Measurements from ENCODE around the gene LCT. TPM values are rescaled to one million over a fixed set of nuclear protein-coding genes. Genes with fewer than 3 reads are reported as not detected.
A peak's percentile ranks its signal among the peaks of the same experiment; 100 is the strongest.

LCT gene
- total RNA-seq, 1 experiment from 2014 or later, result 1.3 TPM

GRCh38 chr2:135876066-135876711, 39.2 kb upstream of the LCT start, which contains the start of gene MCM6:
MCM6 (minus strand) TSS chr2:135876443; CDS start chr2:135876365, 78 bp downstream.
- peak; percentile 96 for DNase-seq
- Mint-ChIP-seq H3K27ac (ENCODE audit: unreplicated experiment) (peak within 1 kb of the TSS; percentile 90), H3K36me3 (ENCODE audit: insufficient read depth, unreplicated experiment) (peaks cover 28% of the 10 kb centered on the region), H3K4me3 (ENCODE audit: low read depth, unreplicated experiment) (peak within 1 kb of the TSS; percentile 90), H3K27me3 (ENCODE audit: unreplicated experiment) (no peaks in the 10 kb centered on the region), H3K4me1 (ENCODE audit: low read depth, unreplicated experiment) (peaks cover 32% of the 10 kb centered on the region), H3K9me3 (ENCODE audit: low read depth, unreplicated experiment) (no peaks in the 10 kb centered on the region)
- CTCF ChIA-PET, result interaction anchor here (0.6 kb wide), 1 partner anchor 145 kb away, joined by 4 read pairs; no protein-coding TSS in a partner anchor
- BruUV-seq (replicated peaks), result no TSS peak
- TF ChIP-seq, protein P1, sequence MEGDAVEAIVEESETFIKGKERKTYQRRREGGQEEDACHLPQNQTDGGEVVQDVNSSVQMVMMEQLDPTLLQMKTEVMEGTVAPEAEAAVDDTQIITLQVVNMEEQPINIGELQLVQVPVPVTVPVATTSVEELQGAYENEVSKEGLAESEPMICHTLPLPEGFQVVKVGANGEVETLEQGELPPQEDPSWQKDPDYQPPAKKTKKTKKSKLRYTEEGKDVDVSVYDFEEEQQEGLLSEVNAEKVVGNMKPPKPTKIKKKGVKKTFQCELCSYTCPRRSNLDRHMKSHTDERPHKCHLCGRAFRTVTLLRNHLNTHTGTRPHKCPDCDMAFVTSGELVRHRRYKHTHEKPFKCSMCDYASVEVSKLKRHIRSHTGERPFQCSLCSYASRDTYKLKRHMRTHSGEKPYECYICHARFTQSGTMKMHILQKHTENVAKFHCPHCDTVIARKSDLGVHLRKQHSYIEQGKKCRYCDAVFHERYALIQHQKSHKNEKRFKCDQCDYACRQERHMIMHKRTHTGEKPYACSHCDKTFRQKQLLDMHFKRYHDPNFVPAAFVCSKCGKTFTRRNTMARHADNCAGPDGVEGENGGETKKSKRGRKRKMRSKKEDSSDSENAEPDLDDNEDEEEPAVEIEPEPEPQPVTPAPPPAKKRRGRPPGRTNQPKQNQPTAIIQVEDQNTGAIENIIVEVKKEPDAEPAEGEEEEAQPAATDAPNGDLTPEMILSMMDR (IDR thresholded peaks at IDR 0.05; ENCODE audit: unreplicated experiment), result no peak
- intact Hi-C loops (cut with micrococcal nuclease; ENCODE audit: unreplicated experiment), result no loop called here

DNA sequence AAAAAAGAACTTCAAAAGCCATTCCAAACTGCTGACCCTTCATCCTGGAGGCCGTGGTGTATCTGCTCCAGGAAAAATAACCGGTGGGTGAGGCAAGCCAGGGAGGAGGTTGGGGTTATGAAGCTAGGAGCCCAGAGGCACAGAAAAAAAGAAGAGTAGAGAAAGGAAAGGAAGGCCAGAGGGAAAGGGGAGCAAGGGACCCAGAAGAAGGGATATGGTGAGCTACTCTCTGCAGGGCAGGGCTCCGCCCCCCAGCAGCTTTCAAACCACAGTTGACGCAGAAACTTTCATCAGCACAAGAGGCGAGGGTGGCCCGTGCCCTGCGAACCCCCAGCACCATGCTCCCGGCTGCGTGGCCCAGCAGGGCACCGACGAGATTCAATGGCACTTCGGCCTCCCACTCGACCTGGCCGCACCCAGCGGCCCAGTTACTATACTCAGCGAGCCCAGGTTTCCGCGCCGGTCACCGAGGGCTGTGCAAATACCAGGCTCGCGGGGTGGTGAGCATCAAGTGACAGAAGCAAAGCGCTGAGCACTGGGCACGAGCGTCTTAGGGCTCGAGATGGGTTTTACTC, 38.6 kb upstream of the LCT start:
- CTCF ChIA-PET, result interaction anchor here (0.6 kb wide), 1 partner anchor 144 kb away, joined by 4 read pairs; no protein-coding TSS in a partner anchor
- intact Hi-C loops (cut with micrococcal nuclease; ENCODE audit: unreplicated experiment), result no loop called here
- peaks cover 32% of the 10 kb centered on the region for H3K4me1 Mint-ChIP-seq (ENCODE audit: low read depth, unreplicated experiment)
- peak; percentile 50 for DNase-seq
- BruUV-seq (replicated peaks), result no TSS peak
- TF ChIP-seq, protein P1 (IDR thresholded peaks at IDR 0.05; ENCODE audit: unreplicated experiment), result no peak
- H3K9me3 Mint-ChIP-seq (ENCODE audit: low read depth, unreplicated experiment), result no peaks in the 10 kb centered on the region
- peak overlapping the region; percentile 90 for H3K4me3 Mint-ChIP-seq (ENCODE audit: low read depth, unreplicated experiment)
- no peaks in the 10 kb centered on the region for H3K27me3 Mint-ChIP-seq (ENCODE audit: unreplicated experiment)
- H3K27ac Mint-ChIP-seq (ENCODE audit: unreplicated experiment), result peak overlapping the region; percentile 50
- H3K36me3 Mint-ChIP-seq (ENCODE audit: insufficient read depth, unreplicated experiment), result peaks cover 28% of the 10 kb centered on the region

DNA sequence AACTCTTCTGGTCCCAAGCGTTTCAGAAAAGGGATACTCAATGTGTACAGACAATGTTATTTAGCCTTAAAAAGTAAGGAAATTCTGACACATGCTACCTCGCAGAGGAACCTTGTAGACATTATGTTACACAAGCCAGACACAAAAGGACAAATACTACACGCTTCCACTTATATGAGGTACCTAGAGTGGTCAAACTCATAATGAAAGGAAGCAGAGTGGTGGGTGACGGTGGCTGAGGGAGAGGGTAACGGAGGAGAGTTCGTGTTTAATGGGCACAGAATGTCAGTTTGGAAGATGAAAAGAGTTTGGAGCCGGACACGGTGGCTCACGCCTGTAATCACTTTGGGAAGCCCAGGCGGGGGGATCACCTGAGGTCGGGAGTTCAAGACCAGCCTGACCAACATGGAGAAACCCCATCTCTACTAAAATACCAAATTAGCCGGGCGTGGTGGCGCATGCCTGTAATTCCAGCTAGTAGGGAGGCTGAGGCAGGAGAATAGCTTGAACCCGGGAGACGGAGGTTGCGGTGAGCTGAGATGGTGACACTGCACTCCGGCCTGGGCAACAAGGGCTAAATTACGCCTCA, 37.9 kb upstream of the LCT start:
- Mint-ChIP-seq H3K27ac (ENCODE audit: unreplicated experiment) (peak overlapping the region; percentile 50), H3K9me3 (ENCODE audit: low read depth, unreplicated experiment) (no peaks in the 10 kb centered on the region), H3K4me1 (ENCODE audit: low read depth, unreplicated experiment) (peaks cover 32% of the 10 kb centered on the region), H3K27me3 (ENCODE audit: unreplicated experiment) (no peaks in the 10 kb centered on the region), H3K36me3 (ENCODE audit: insufficient read depth, unreplicated experiment) (peaks cover 28% of the 10 kb centered on the region), H3K4me3 (ENCODE audit: low read depth, unreplicated experiment) (peak overlapping the region; percentile 90)
- BruUV-seq (replicated peaks), result no TSS peak
- TF ChIP-seq, protein P1 (IDR thresholded peaks at IDR 0.05; ENCODE audit: unreplicated experiment), result no peak
- CTCF ChIA-PET, result interaction anchor here (0.6 kb wide), 1 partner anchor 610 kb away, joined by 3 read pairs; no protein-coding TSS in a partner anchor
- intact Hi-C loops (cut with micrococcal nuclease; ENCODE audit: unreplicated experiment), result no loop called here
- no peak for DNase-seq

- Mint-ChIP-seq H3K36me3 (ENCODE audit: insufficient read depth, unreplicated experiment) (peaks cover 24% of the 10 kb centered on the region), H3K27me3 (ENCODE audit: unreplicated experiment) (no peaks in the 10 kb centered on the region), H3K4me1 (ENCODE audit: low read depth, unreplicated experiment) (peaks cover 25% of the 10 kb centered on the region), H3K27ac (ENCODE audit: unreplicated experiment) (no peak overlapping the region), H3K9me3 (ENCODE audit: low read depth, unreplicated experiment) (no peaks in the 10 kb centered on the region), H3K4me3 (ENCODE audit: low read depth, unreplicated experiment) (no peak overlapping the region)
- intact Hi-C loops (cut with micrococcal nuclease; ENCODE audit: unreplicated experiment), result no loop called here
- no TSS peak for BruUV-seq (replicated peaks)
- CTCF ChIA-PET, result no interaction called here
- DNase-seq, result no peak
- TF ChIP-seq, protein P1 (IDR thresholded peaks at IDR 0.05; ENCODE audit: unreplicated experiment), result no peak
These were observed 33.6 kb upstream of the LCT start for GRCh38 chr2:135870571-135870970.
